Measurements from ENCODE around the gene ZFP36L1. TPM values are rescaled to one million over a fixed set of nuclear protein-coding genes. Genes with fewer than 3 reads are reported as not detected.
A peak's percentile ranks its signal among the peaks of the same experiment; 100 is the strongest.
"Not testable (repeated sequence)": the region's sequence is repeated elsewhere in the genome, so short reads cannot be mapped to it uniquely, and the experiment has no call there.

The ZFP36L1 gene
- total RNA-seq, 1 donor from 2014 or later, result 8.7 TPM

- no peak for DNase-seq (ENCODE audit: low read depth in 2 of 2)
Measured at GRCh38 chr14:68766299-68767247, 26.3 kb downstream of the ZFP36L1 start.

GRCh38 chr14:68763843-68764242 is 29.0 kb downstream of the ZFP36L1 start:
- DNase-seq (ENCODE audit: low read depth in 2 of 2), result not testable (repeated sequence)

GRCh38 chr14:68762953-68763764 is 29.7 kb downstream of the ZFP36L1 start:
- DNase-seq (ENCODE audit: low read depth in 2 of 2), result peak in 1 of 2 donors; percentile 34

GRCh38 chr14:68761391-68761790 is 31.5 kb downstream of the ZFP36L1 start:
- no peak for DNase-seq (ENCODE audit: low read depth in 2 of 2)

- no peak for DNase-seq (ENCODE audit: low read depth in 2 of 2)
Measured at GRCh38 chr14:68760761-68761160, 32.1 kb downstream of the ZFP36L1 start.

GRCh38 chr14:68759937-68760336 is 32.9 kb downstream of the ZFP36L1 start:
- DNase-seq (ENCODE audit: low read depth in 2 of 2), result no peak

GRCh38 chr14:68759017-68759560 is 33.8 kb downstream of the ZFP36L1 start:
- DNase-seq (ENCODE audit: low read depth in 2 of 2), result no peak

- no peak for DNase-seq (ENCODE audit: low read depth in 2 of 2)
Measured at GRCh38 chr14:68758301-68758700, 34.6 kb downstream of the ZFP36L1 start.

GRCh38 chr14:68757618-68758081 is 35.2 kb downstream of the ZFP36L1 start:
- DNase-seq (ENCODE audit: low read depth in 2 of 2), result peak in 1 of 2 donors; percentile 54

GRCh38 chr14:68756734-68757133 is 36.1 kb downstream of the ZFP36L1 start:
- DNase-seq (ENCODE audit: low read depth in 2 of 2), result no peak

GRCh38 chr14:68756000-68756481 is 36.8 kb downstream of the ZFP36L1 start:
- no peak for DNase-seq (ENCODE audit: low read depth in 2 of 2)

- no peak for DNase-seq (ENCODE audit: low read depth in 2 of 2)
Measured at GRCh38 chr14:68755016-68755353, 37.9 kb downstream of the ZFP36L1 start.

GRCh38 chr14:68753690-68754089 is 39.2 kb downstream of the ZFP36L1 start:
- DNase-seq (ENCODE audit: low read depth in 2 of 2), result no peak

- no peak for DNase-seq (ENCODE audit: low read depth in 2 of 2)
Measured at GRCh38 chr14:68752271-68753006, 40.4 kb downstream of the ZFP36L1 start.

- no peak for DNase-seq (ENCODE audit: low read depth in 2 of 2)
Measured at GRCh38 chr14:68749487-68750475, 43.1 kb downstream of the ZFP36L1 start.

- no peak for DNase-seq (ENCODE audit: low read depth in 2 of 2)
Measured at GRCh38 chr14:68748691-68749090, 44.2 kb downstream of the ZFP36L1 start.

- no peak for DNase-seq (ENCODE audit: low read depth in 2 of 2)
Measured at GRCh38 chr14:68748260-68748659, 44.6 kb downstream of the ZFP36L1 start.

GRCh38 chr14:68747393-68747792 is 45.5 kb downstream of the ZFP36L1 start:
- DNase-seq (ENCODE audit: low read depth in 2 of 2), result no peak

GRCh38 chr14:68744613-68745012 is 48.3 kb downstream of the ZFP36L1 start:
- DNase-seq (ENCODE audit: low read depth in 2 of 2), result no peak

All from lung microvascular endothelial cell (primary cell).